Measurements from ENCODE around the gene COMMD6. TPM values are rescaled to one million over a fixed set of nuclear protein-coding genes. Genes with fewer than 3 reads are reported as not detected.
A peak's percentile ranks its signal among the peaks of the same experiment; 100 is the strongest.

The COMMD6 gene
- total and polyA plus RNA-seq, 2 donors (not counting 1 experiment from before 2014, with no cell fraction given): 78.0 to 153 TPM

DNA sequence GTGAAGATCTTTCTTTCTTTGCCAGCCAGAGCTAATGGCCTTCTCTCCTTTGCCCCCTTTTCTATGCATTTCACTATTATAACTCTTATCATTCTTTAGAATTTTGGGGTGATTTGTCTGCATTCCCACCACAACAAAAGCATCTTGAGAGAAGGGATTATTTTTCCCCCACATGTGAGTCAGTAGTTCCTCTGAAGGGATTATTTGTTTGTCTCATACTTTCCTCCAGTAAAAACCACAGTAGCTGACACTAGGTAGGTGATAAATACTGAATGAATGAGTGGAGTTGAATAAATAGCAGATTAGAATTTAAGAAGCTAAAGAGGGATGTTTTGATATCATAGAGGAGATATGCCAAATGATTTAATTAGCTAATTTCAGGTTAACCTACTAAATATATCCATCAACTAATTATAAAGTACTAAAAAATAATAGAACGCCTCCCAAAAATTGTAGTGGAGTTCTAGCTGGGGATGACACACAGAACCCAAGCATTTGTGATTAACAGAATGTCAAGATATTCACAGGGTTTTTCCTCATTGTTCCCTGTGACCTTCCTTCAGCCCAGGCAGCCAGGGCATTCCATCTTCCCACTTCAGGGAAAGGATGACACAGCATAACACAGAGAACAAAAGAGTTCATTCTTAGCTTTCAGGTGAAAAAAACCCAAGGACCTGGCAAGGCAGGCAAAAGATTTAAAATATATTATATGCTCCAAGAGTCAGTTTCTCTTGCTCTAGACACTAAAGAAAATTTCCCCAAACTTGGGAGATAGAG is 52.2 kb downstream of the COMMD6 start:
- peaks cover 0 to 45% (median 21%) of the 10 kb centered on the region in 4 experiments for H3K27me3 ChIP-seq (replicated peaks in 1 of 4; ENCODE audit: control extremely low read depth in 1 of 4, control insufficient read depth in 3 of 4, insufficient read depth in 4 of 4, low read length in 3 of 4)
- no peak overlapping the region for H3K4me2 ChIP-seq (replicated peaks; ENCODE audit: low read depth, low read length, poor library complexity, severe bottlenecking)
- intact Hi-C loops (cut with micrococcal nuclease): no loop called here
- H3K27ac ChIP-seq (ENCODE audit: low read length in 2 of 2): no peak overlapping the region
- no peak overlapping the region for H3K4me3 Mint-ChIP-seq
- H2AFZ ChIP-seq (ENCODE audit: insufficient read depth, low read depth, low read length, poor library complexity, severe bottlenecking): no peak overlapping the region
- no peaks in the 10 kb centered on the region for H4K20me1 ChIP-seq (ENCODE audit: control insufficient read depth, insufficient read depth, low read length, poor library complexity, severe bottlenecking)
- H3K79me2 ChIP-seq (ENCODE audit: control insufficient read depth, insufficient read depth, low read length): no peaks in the 10 kb centered on the region
- no peak for TF ChIP-seq EZH2 (IDR thresholded peaks at IDR 0.05; ENCODE audit: borderline replicate concordance, insufficient read depth, low read depth, low read length, poor library complexity, severe bottlenecking)
- TF ChIP-seq, protein P1, sequence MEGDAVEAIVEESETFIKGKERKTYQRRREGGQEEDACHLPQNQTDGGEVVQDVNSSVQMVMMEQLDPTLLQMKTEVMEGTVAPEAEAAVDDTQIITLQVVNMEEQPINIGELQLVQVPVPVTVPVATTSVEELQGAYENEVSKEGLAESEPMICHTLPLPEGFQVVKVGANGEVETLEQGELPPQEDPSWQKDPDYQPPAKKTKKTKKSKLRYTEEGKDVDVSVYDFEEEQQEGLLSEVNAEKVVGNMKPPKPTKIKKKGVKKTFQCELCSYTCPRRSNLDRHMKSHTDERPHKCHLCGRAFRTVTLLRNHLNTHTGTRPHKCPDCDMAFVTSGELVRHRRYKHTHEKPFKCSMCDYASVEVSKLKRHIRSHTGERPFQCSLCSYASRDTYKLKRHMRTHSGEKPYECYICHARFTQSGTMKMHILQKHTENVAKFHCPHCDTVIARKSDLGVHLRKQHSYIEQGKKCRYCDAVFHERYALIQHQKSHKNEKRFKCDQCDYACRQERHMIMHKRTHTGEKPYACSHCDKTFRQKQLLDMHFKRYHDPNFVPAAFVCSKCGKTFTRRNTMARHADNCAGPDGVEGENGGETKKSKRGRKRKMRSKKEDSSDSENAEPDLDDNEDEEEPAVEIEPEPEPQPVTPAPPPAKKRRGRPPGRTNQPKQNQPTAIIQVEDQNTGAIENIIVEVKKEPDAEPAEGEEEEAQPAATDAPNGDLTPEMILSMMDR (IDR thresholded peaks at IDR 0.05): no peak
- no peak overlapping the region for H3K9ac ChIP-seq (ENCODE audit: low read length)
- peaks cover 45% of the 10 kb centered on the region for H3K27me3 Mint-ChIP-seq
- ATAC-seq (ENCODE audit: low read depth): no peak
- H3K4me3 ChIP-seq (ENCODE audit: control extremely low read depth in 1 of 5, extremely low read depth in 1 of 5, insufficient read depth in 1 of 5, low read depth in 2 of 5, low read length in 4 of 5): no peak overlapping the region
- no peaks in the 10 kb centered on the region for H3K36me3 ChIP-seq (replicated peaks in 1 of 2; ENCODE audit: control extremely low read depth in 1 of 2, control insufficient read depth in 1 of 2, extremely low read depth in 1 of 2, insufficient read depth in 2 of 2, low read length in 1 of 2)
- ChIA-PET CTCF (interaction anchor here (0.7 to 1.4 kb wide), 3 partner anchors 9 to 11 kb away, joined by 3 to 4 read pairs (median 3); no protein-coding TSS in a partner anchor), POLR2A (no interaction called here)
- no peak overlapping the region for H3K27ac Mint-ChIP-seq
- no peak for DNase-seq
- WGBS (ENCODE audit: insufficient coverage): no CpG with 5 or more reads among the region's 1 CpG
- H3K4me1 ChIP-seq (ENCODE audit: control insufficient read depth in 2 of 2, insufficient read depth in 2 of 2, low read length in 2 of 2): peaks cover 9 to 11% of the 10 kb centered on the region in 2 donors
- no peaks in the 10 kb centered on the region for H3K9me3 ChIP-seq (ENCODE audit: control extremely low read depth in 1 of 3, control insufficient read depth in 2 of 3, insufficient read depth in 1 of 3, low read length in 2 of 3)
- H3K9me3 Mint-ChIP-seq (ENCODE audit: insufficient read depth): no peaks in the 10 kb centered on the region
- peaks cover 14% of the 10 kb centered on the region for H3K4me1 Mint-ChIP-seq

- H3K79me2 ChIP-seq (ENCODE audit: control insufficient read depth, insufficient read depth, low read length): no peaks in the 10 kb centered on the region
- CTCF ChIA-PET: interaction anchor here (1.0 to 1.4 kb wide), 4 partner anchors 10 to 112 kb away, joined by 3 to 5 read pairs (median 3); no protein-coding TSS in a partner anchor
- H3K36me3 ChIP-seq (replicated peaks in 1 of 2; ENCODE audit: control extremely low read depth in 1 of 2, control insufficient read depth in 1 of 2, extremely low read depth in 1 of 2, insufficient read depth in 2 of 2, low read length in 1 of 2): no peaks in the 10 kb centered on the region
- DNase-seq (no peak), ATAC-seq (ENCODE audit: low read depth) (no peak)
- H3K27ac ChIP-seq (ENCODE audit: low read length in 2 of 2): no peak overlapping the region
- no peaks in the 10 kb centered on the region for H3K9me3 Mint-ChIP-seq (ENCODE audit: insufficient read depth)
- POLR2A ChIA-PET: no interaction called here
- peak overlapping the region; percentile 74 for H3K9ac ChIP-seq (ENCODE audit: low read length)
- no peaks in the 10 kb centered on the region for H3K9me3 ChIP-seq (ENCODE audit: control extremely low read depth in 1 of 3, control insufficient read depth in 2 of 3, insufficient read depth in 1 of 3, low read length in 2 of 3)
- H2AFZ ChIP-seq (ENCODE audit: insufficient read depth, low read depth, low read length, poor library complexity, severe bottlenecking): no peak overlapping the region
- H3K4me2 ChIP-seq (replicated peaks; ENCODE audit: low read depth, low read length, poor library complexity, severe bottlenecking): peak overlapping the region; percentile 96
- peak overlapping the region in 3 of 5 experiments; percentile 31 to 83 (median 65) for H3K4me3 ChIP-seq (ENCODE audit: control extremely low read depth in 1 of 5, extremely low read depth in 1 of 5, insufficient read depth in 1 of 5, low read depth in 2 of 5, low read length in 4 of 5)
- peaks cover 62% of the 10 kb centered on the region for H3K27me3 Mint-ChIP-seq
- peaks cover 15% of the 10 kb centered on the region for H3K4me1 Mint-ChIP-seq
- peak overlapping the region; percentile 100 for H3K4me3 Mint-ChIP-seq
- no peaks in the 10 kb centered on the region for H4K20me1 ChIP-seq (ENCODE audit: control insufficient read depth, insufficient read depth, low read length, poor library complexity, severe bottlenecking)
- no peak overlapping the region for H3K27ac Mint-ChIP-seq
- intact Hi-C loops (cut with micrococcal nuclease): loop anchor here (1.0 to 5.0 kb wide), 4 partner anchors 55 to 155 kb away; partner anchors contain the start of genes COMMD6, LMO7 and UCHL3
- peaks cover 12 to 14% of the 10 kb centered on the region in 2 donors for H3K4me1 ChIP-seq (ENCODE audit: control insufficient read depth in 2 of 2, insufficient read depth in 2 of 2, low read length in 2 of 2)
- TF ChIP-seq, protein P1 (IDR thresholded peaks at IDR 0.05): peak; percentile 29
- no peak for TF ChIP-seq EZH2 (IDR thresholded peaks at IDR 0.05; ENCODE audit: borderline replicate concordance, insufficient read depth, low read depth, low read length, poor library complexity, severe bottlenecking)
- no CpG with 5 or more reads among the region's 1 CpG for WGBS (ENCODE audit: insufficient coverage)
- H3K27me3 ChIP-seq (replicated peaks in 1 of 4; ENCODE audit: control extremely low read depth in 1 of 4, control insufficient read depth in 3 of 4, insufficient read depth in 4 of 4, low read length in 3 of 4): peaks cover 0 to 50% (median 34%) of the 10 kb centered on the region in 4 experiments
Observed at GRCh38 chr13:75482820-75483079, 54.9 kb downstream of the COMMD6 start.

Measured in B cell (primary cell).